Heart left ventricle (tissue), 13 donors: Measurements from ENCODE around the gene LDLRAD1.

Experiments
- POLR2A ChIP-seq, 2 donors: fragments of 450-650 bp; IDR thresholded peaks; one replicate each; pipeline ENCODE4 v1.6.1; 2017; ENCODE audit warnings: antibody characterized with exemption in 2 of 2, mild to moderate bottlenecking in 2 of 2, moderate library complexity in 2 of 2
- TF ChIP-seq, protein P1 (sequence below), 12 donors: fragments of 200-600 bp; sonication (generic) in 4 of 12; IDR thresholded peaks; one replicate each; pipeline versions ENCODE4 v1.5.0 to v1.8.0; 2018 to 2022; ENCODE audit warnings: antibody characterized with exemption in 12 of 12, mild to moderate bottlenecking in 5 of 12
- donor health status: ischemic (EF 13 %, LVEDD 7.1; RV severe dilation, severe dysfunction).
- donor health status: DM: no; HTN: yes; CAD: no.
- donor health status: DM: no; HTN: no; CAD: no.
- donor health status: ischemic (EF 25% LVEDD 6.9; RV normal size, moderate dysfunction).
- donor health status: ischemic (EF 25% LVEDD 5.7; RV mildly dilated, moderate dysfunction).
- donor health status: ischemic (EF 35%, LVEDD 5.7; RV mildly dilated, moderate dysfunction).
- donor health status: nonischemic (EF 11% LVEDD 7.7; RV severe dilation, severe dysfunction).
- donor health status: DM: yes; HTN: yes; CAD: no.
- donor health status: PGD.
- donor health status: ischemic (EF 29% LVEDD 5.4; RV normal size, mild dysfunction).
- donor health status: nonischemic (EF 23%, LVEDD 6.1; RV moderate dilation, normal function).

GRCh38 chr1:54041806-54042205 is 23.8 kb upstream of the LDLRAD1 start:
- TF ChIP-seq, protein P1, sequence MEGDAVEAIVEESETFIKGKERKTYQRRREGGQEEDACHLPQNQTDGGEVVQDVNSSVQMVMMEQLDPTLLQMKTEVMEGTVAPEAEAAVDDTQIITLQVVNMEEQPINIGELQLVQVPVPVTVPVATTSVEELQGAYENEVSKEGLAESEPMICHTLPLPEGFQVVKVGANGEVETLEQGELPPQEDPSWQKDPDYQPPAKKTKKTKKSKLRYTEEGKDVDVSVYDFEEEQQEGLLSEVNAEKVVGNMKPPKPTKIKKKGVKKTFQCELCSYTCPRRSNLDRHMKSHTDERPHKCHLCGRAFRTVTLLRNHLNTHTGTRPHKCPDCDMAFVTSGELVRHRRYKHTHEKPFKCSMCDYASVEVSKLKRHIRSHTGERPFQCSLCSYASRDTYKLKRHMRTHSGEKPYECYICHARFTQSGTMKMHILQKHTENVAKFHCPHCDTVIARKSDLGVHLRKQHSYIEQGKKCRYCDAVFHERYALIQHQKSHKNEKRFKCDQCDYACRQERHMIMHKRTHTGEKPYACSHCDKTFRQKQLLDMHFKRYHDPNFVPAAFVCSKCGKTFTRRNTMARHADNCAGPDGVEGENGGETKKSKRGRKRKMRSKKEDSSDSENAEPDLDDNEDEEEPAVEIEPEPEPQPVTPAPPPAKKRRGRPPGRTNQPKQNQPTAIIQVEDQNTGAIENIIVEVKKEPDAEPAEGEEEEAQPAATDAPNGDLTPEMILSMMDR (IDR thresholded peaks at IDR 0.05): no peak
- no peak for TF ChIP-seq POLR2A (IDR thresholded peaks at IDR 0.05)
